GM12892 (cell line): ENCODE measurements around the gene KCNIP1.

Experiments
- POLR2AphosphoS5 ChIP-seq: IDR thresholded peaks from 2 replicates; pipeline ENCODE4 v1.6.1; 2011; ENCODE audit warnings: low read depth, low read length, control low read depth
- TAF1 ChIP-seq: IDR thresholded peaks from 2 replicates; pipeline ENCODE4 v1.6.1; 2011; ENCODE audit warnings: low read depth, mild to moderate bottlenecking, control low read depth, low read length, borderline replicate concordance

DNA sequence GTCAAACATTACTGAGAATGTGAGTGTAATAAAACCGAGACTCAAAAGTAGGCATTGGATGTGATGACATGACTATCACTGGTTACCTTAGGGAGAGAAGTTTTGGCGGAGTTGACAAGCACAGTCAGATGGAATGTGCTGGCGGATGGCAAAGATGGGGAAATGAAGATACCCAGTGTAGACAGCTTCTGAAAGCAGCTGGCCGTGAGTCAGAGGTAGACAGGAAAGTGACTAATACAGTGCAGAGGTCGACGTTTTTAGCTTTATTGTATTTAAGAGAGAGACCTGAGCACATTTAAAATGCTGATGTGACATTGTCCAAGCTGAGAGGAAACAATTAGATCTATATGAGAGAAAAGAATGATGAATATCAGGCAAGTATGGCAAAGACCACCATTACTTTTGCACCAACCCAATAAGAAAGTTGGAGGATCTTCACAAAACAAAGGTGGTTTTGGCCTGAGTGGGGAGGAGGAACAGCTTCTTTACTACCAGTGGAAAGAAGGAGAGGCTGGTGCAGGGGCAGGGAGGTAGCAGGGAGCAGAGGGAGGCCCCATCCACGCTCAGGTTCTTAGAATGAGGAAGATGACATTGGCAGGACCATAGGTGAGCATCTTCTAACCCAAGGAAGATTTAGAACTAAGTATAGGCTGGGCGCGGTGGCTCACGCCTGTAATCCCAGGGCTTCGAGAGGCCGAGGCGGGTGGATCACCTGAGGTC is 36.7 kb upstream of the KCNIP1 start:
- TF ChIP-seq POLR2AphosphoS5 (no peak), TAF1 (no peak)
